Stimulated activated CD4-positive, alpha-beta T cell treated with anti-CD3 and anti-CD28 coated beads, Interleukin-1b, Interleukin-23, amount 100 ng/mL, for 24 hours (primary cell): ENCODE results near the gene LRRN4CL.
"Not testable (repeated sequence)": the region's sequence is repeated elsewhere in the genome, so short reads cannot be mapped to it uniquely, and the experiment has no call there.

ENCODE experiments used
- DNase-seq, 4 experiments: peaks; one replicate each; pipeline ENCODE4 v3.0.0-alpha.2; 2020; ENCODE audit warnings: low read depth in 4 of 4, low spot score in 1 of 4

Gene LRRN4CL

DNA sequence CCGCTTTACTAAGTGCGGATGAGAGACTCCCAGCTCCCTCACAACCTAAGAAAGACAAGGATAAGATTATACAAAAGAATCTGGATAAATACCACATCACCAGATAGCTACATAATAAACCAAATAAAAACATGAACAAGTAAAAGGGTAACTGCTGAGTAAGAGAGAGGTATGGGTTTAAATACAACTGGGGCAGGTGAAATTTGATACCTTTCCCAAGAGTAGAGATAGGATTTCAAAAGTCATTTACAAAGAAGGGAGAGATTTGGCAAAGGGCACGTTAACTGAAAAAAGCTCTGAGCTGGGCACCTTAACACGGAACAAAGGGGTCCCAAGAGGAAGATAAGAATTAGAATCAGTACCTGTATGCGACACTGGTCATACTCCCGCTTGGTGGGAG lies 12.2 kb downstream of the LRRN4CL start:
- no peak for DNase-seq

GRCh38 chr11:62676698-62677097 lies 12.6 kb downstream of the LRRN4CL start:
- DNase-seq: no peak

GRCh38 chr11:62675415-62675814 lies 13.9 kb downstream of the LRRN4CL start:
- not testable (repeated sequence) for DNase-seq

DNA sequence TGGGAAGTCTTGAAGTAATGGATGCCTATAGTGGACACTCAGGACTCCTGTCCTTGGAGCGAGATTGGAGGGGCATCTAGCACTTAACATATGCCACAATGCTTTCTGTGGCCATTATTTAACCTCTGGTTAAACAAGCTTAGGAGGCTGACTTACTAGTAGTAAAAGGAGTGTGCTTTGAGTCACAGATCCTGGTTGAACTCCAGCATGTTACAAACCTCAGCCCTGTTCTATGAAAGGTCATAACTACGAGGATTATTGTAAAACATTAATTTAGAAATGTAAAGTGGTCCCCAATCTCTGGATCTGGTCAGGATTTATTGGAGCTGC lies 16.2 kb downstream of the LRRN4CL start:
- no peak for DNase-seq

DNA sequence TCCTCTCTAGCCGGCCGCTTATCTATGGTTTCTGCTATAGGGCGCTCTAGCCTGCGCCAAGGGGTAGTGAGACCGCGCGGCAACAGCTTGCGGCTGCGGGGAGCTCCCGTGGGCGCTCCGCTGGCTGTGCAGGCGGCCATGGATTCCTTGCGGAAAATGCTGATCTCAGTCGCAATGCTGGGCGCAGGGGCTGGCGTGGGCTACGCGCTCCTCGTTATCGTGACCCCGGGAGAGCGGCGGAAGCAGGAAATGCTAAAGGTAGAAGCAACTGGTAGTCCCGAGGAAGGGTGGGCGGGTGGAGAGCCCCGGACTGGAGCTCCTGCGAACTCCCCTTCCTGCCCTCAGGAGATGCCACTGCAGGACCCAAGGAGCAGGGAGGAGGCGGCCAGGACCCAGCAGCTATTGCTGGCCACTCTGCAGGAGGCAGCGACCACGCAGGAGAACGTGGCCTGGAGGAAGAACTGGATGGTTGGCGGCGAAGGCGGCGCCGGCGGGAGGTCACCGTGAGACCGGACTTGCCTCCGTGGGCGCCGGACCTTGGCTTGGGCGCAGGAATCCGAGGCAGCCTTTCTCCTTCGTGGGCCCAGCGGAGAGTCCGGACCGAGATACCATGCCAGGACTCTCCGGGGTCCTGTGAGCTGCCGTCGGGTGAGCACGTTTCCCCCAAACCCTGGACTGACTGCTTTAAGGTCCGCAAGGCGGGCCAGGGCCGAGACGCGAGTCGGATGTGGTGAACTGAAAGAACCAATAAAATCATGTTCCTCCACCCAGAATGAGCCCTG lies 17.5 kb downstream of the LRRN4CL start, which contains the start of the genes LBHD1 and UQCC3:
TSS of gene LBHD1 (minus strand) at position 660 of the 782 bp plus-strand sequence. CDS start 2,236 bp downstream, outside the sequence.
TSS of gene UQCC3 (plus strand) at position 66 of the 782 bp plus-strand sequence. CDS start at position 139, 73 bp downstream.
- peak in 3 of 4 experiments; percentile 59 to 71 (median 61) for DNase-seq

GRCh38 chr11:62671236-62671607 lies 18.1 kb downstream of the LRRN4CL start:
- no peak for DNase-seq

DNA sequence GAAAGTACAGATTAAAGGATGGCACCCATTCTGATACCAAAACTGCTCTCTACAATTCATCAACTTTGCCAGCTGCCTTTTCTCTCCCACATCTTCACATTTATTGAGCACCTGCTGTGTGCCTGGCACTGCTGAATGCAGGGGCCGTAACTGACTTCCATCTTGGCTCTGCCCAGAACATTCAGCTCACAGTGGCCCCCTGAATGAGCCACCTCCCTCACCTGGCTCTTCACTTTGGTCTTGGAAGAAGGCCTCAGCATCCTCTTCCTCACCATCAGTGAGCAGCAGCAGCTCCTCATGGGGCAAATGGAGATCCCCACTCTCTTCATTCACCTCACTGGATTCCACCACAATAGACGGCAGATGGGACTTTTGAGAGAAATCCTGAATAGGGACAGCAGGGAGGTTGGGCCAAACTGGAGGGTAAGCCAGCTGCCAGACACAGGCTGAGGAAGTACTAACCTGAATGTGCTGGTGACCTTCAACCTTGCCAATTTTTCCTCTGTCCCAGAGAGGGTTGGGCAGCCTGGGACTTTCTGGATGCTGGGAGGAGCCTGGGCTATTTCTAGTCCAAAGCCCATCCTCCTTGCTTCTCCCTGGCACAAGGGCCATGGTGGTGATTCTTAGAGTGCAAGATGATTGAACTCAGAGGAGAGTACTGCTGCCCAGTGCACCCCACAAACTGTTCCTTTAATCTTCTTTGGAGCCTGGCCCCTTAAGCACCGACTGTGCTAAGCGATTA lies 19.7 kb downstream of the LRRN4CL start:
- DNase-seq: no peak

- no peak for DNase-seq
Observed at GRCh38 chr11:62667460-62667859, 21.9 kb downstream of the LRRN4CL start.

GRCh38 chr11:62666259-62666926 lies 22.9 kb downstream of the LRRN4CL start:
- no peak for DNase-seq

GRCh38 chr11:62665599-62666258 lies 23.6 kb downstream of the LRRN4CL start:
- peak in 1 of 4 experiments; percentile 45 for DNase-seq

- peak; percentile 88 to 97 (median 94) for DNase-seq
Observed at GRCh38 chr11:62665075-62665598, 24.2 kb downstream of the LRRN4CL start, which contains the start of the genes C11orf98 and CSKMT. Gene C11orf98 (minus strand): TSS chr11:62665210. CDS start chr11:62665169, 41 bp downstream. Gene CSKMT (plus strand): TSS chr11:62665312. CDS start chr11:62665880, 568 bp downstream.

- no peak for DNase-seq
Observed at GRCh38 chr11:62664405-62665074, 24.8 kb downstream of the LRRN4CL start.

- no peak for DNase-seq
Observed at GRCh38 chr11:62656796-62657429, 32.4 kb downstream of the LRRN4CL start.

- no peak for DNase-seq
Observed at GRCh38 chr11:62654297-62654696, 35.0 kb downstream of the LRRN4CL start.

GRCh38 chr11:62652161-62653006 lies 36.9 kb downstream of the LRRN4CL start:
- no peak for DNase-seq

DNA sequence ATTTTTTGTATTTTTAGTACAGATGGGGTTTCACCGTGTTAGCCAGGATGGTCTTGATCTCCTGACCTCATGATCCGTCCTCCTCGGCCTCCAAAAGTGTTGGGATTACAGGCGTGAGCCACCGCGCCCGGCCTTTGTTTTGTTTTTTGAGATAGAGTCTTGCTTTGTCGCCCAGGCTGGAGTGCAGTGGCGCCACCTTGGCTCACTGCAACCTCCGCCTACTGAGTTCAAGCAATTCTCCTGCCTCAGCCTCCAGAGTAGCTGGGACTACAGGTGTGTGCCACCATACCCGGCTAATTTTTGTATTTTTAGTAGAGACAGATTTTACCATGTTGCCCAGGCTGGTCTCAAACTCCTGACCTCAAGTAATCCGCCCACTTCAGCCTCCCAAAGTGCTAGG lies 39.0 kb downstream of the LRRN4CL start:
- DNase-seq: not testable (repeated sequence)

DNA sequence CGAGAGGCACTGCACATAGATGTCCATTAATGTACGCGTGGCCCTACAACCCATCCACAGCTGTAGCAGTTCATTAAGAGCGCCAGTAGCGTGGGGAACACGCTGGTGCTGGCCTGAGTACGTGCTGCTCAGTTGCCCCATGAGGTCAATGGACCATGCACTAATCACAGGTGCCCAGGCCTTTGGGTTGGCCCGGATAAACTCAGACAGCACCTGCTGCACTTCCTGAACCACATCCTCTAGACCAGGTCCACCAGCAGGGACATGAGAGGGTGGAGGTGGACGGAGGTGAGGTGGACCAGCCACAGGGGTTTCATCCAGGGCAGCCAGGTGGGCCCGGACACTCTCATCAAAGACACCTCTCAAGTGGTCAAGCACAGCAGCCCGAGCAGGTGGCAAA lies 39.8 kb downstream of the LRRN4CL start:
- no peak for DNase-seq

GRCh38 chr11:62648967-62649364 lies 40.4 kb downstream of the LRRN4CL start:
- no peak for DNase-seq
